Measurements from ENCODE around the gene MAPT. TPM values are rescaled to one million over a fixed set of nuclear protein-coding genes. Genes with fewer than 3 reads are reported as not detected.
A peak's percentile ranks its signal among the peaks of the same experiment; 100 is the strongest.

Gene MAPT
- total RNA-seq, 1 experiment from 2014 or later: 8.3 TPM

GRCh38 chr17:46042925-46043324 is 148.6 kb downstream of the MAPT start:
- DNase-seq (ENCODE audit: low spot score): no peak
- POLR2A ChIA-PET (ENCODE audit: low non-redundant PET): no interaction called here
- BruUV-seq (replicated peaks): no TSS peak
- Histone ChIP-seq H3K4me1 (ENCODE audit: insufficient read depth, low read length, poor library complexity, severe bottlenecking) (no peaks in the 10 kb centered on the region), H3K27me3 (replicated peaks; ENCODE audit: insufficient read depth, low read depth, low read length, poor library complexity) (no peaks in the 10 kb centered on the region), H3K27ac (ENCODE audit: low read depth, low read length, poor library complexity, severe bottlenecking) (no peak overlapping the region), H3K36me3 (ENCODE audit: insufficient read depth, low read length, poor library complexity, severe bottlenecking) (peaks cover 36% of the 10 kb centered on the region), H3K9me3 (ENCODE audit: low read depth, low read length, poor library complexity, severe bottlenecking) (no peaks in the 10 kb centered on the region), H3K4me3 (ENCODE audit: low read depth, low read length, poor library complexity, severe bottlenecking) (no peak overlapping the region)
- CTCF ChIA-PET: no interaction called here
- TF ChIP-seq EZH2 (IDR thresholded peaks at IDR 0.05; ENCODE audit: borderline replicate concordance, low read depth, low read length, poor library complexity, severe bottlenecking) (no peak), CTCF (conservative IDR thresholded peaks at IDR 0.05; ENCODE audit: low read depth, low read length) (no peak)
- intact Hi-C loops (cut with micrococcal nuclease; ENCODE audit: unreplicated experiment): loop anchor here (10.0 kb wide), 1 partner anchor 152 kb away; the partner anchor contains the start of gene KANSL1

GRCh38 chr17:46043606-46044005 is 149.3 kb downstream of the MAPT start:
- CTCF ChIA-PET: interaction anchor here (1.1 to 1.9 kb wide), 3 partner anchors 143 to 169 kb away, joined by 4 to 10 read pairs (median 8); partner anchors contain the start of gene KANSL1
- no peak for DNase-seq (ENCODE audit: low spot score)
- Histone ChIP-seq H3K27ac (ENCODE audit: low read depth, low read length, poor library complexity, severe bottlenecking) (no peak overlapping the region), H3K4me3 (ENCODE audit: low read depth, low read length, poor library complexity, severe bottlenecking) (no peak overlapping the region), H3K27me3 (replicated peaks; ENCODE audit: insufficient read depth, low read depth, low read length, poor library complexity) (no peaks in the 10 kb centered on the region), H3K36me3 (ENCODE audit: insufficient read depth, low read length, poor library complexity, severe bottlenecking) (peaks cover 29% of the 10 kb centered on the region), H3K4me1 (ENCODE audit: insufficient read depth, low read length, poor library complexity, severe bottlenecking) (no peaks in the 10 kb centered on the region), H3K9me3 (ENCODE audit: low read depth, low read length, poor library complexity, severe bottlenecking) (no peaks in the 10 kb centered on the region)
- BruUV-seq (replicated peaks): no TSS peak
- POLR2A ChIA-PET (ENCODE audit: low non-redundant PET): no interaction called here
- intact Hi-C loops (cut with micrococcal nuclease; ENCODE audit: unreplicated experiment): loop anchor here (2.0 to 10.0 kb wide), 2 partner anchors 151 to 169 kb away; partner anchors contain the start of gene KANSL1
- TF ChIP-seq EZH2 (IDR thresholded peaks at IDR 0.05; ENCODE audit: borderline replicate concordance, low read depth, low read length, poor library complexity, severe bottlenecking): no peak
- TF ChIP-seq CTCF (conservative IDR thresholded peaks at IDR 0.05; ENCODE audit: low read depth, low read length): no peak

GRCh38 chr17:46044286-46044928 is 150.1 kb downstream of the MAPT start:
- CTCF ChIA-PET: interaction anchor here (0.6 to 1.9 kb wide), 4 partner anchors 125 to 169 kb away, joined by 3 to 10 read pairs (median 6); partner anchors contain the start of gene KANSL1
- Histone ChIP-seq H3K27ac (ENCODE audit: low read depth, low read length, poor library complexity, severe bottlenecking) (no peak overlapping the region), H3K9me3 (ENCODE audit: low read depth, low read length, poor library complexity, severe bottlenecking) (no peaks in the 10 kb centered on the region), H3K27me3 (replicated peaks; ENCODE audit: insufficient read depth, low read depth, low read length, poor library complexity) (no peaks in the 10 kb centered on the region), H3K36me3 (ENCODE audit: insufficient read depth, low read length, poor library complexity, severe bottlenecking) (peaks cover 21% of the 10 kb centered on the region), H3K4me1 (ENCODE audit: insufficient read depth, low read length, poor library complexity, severe bottlenecking) (no peaks in the 10 kb centered on the region), H3K4me3 (ENCODE audit: low read depth, low read length, poor library complexity, severe bottlenecking) (no peak overlapping the region)
- intact Hi-C loops (cut with micrococcal nuclease; ENCODE audit: unreplicated experiment): loop anchor here (2.0 to 10.0 kb wide), 2 partner anchors 150 to 168 kb away; partner anchors contain the start of gene KANSL1
- peak; percentile 81 for DNase-seq (ENCODE audit: low spot score)
- no TSS peak for BruUV-seq (replicated peaks)
- peak; percentile 74 for TF ChIP-seq CTCF (conservative IDR thresholded peaks at IDR 0.05; ENCODE audit: low read depth, low read length)
- no peak for TF ChIP-seq EZH2 (IDR thresholded peaks at IDR 0.05; ENCODE audit: borderline replicate concordance, low read depth, low read length, poor library complexity, severe bottlenecking)
- POLR2A ChIA-PET (ENCODE audit: low non-redundant PET): interaction anchor here (0.7 kb wide), 1 partner anchor 141 kb away, joined by 5 read pairs; no protein-coding TSS in a partner anchor

All from A673 (cell line).